ENCODE measurements around the gene PREX1.

DNA sequence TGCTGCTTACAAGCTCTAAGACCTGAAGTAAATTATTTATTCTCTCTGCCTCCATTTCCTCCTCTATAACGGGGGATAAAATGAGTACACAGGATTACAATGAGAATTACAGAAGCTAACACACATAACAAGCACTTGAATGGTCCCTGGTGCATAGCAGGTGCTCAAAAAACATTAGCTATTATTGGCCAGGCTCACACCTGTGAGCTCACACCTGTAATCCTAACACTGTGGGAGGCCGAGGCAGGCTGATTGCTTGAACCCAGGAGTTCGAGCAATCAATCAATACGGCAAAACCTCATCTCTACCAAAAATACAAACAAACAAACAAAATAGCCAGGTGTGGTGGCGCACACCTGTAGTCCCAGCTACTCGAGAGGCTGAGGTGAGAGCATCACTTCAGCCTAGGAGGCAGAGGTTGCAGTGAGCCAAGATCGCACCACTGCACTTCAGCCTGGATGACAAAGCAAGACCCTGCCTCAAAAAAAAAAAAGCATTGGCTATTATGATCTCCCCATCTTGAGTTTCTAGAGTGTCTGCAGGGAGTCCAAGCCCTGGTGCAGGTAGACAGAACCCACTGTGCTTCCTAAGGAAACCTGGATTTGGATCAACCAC lies 68.1 kb downstream of the PREX1 start:
- TF ChIP-seq CTCF (IDR thresholded peaks at IDR 0.05) (no peak), POLR2A (IDR thresholded peaks at IDR 0.05) (no peak), POLR2AphosphoS5 (IDR thresholded peaks at IDR 0.05) (no peak)
